HCT116 (cell line): Measurements from ENCODE around the gene FKBP14. TPM values are rescaled to one million over a fixed set of nuclear protein-coding genes. Genes with fewer than 3 reads are reported as not detected.
"Not testable (repeated sequence)": the region's sequence is repeated elsewhere in the genome, so short reads cannot be mapped to it uniquely, and the experiment has no call there.

Source experiments
- ATAC-seq: fragments of 200-7000 bp; cut with Tn5 transposase; 2 replicates; pipeline ENCODE4 v1.9.1; 2020; ENCODE audit warnings: mild to moderate bottlenecking, moderate library complexity
- BruUV-seq: library from RNA; stranded (reverse); fragments of 400-500 nt; replicated peaks from 2 replicates; lab custom pipeline; 2021; lab: Mats Ljungman, UMichigan
- CTCF ChIA-PET: fragments of 300-600 bp; sonication (Branson Sonifier 250); formaldehyde crosslinking; loops from one replicate; lab custom pipeline; 2021; ENCODE audit warnings: antibody characterized with exemption; lab: Charles Lee
- POLR2A ChIA-PET: fragments of 300-600, 350-600 bp; sonication (Branson Sonifier 250); formaldehyde crosslinking; loops from one replicate; lab custom pipeline; 2021; ENCODE audit warnings: antibody characterized with exemption; lab: Charles Lee
- RAD21 ChIA-PET, 2 experiments: fragments of 300-600 bp; sonication (Branson Sonifier 250); formaldehyde crosslinking; loops; one replicate each; lab custom pipeline; 2023; ENCODE audit warnings: low total read pairs in 2 of 2; ENCODE audit not compliant: uncharacterized antibody in 2 of 2, unreplicated experiment in 2 of 2, low non-redundant PET in 1 of 2; lab: Charles Lee
- DNase-seq: peaks from one replicate; pipeline ENCODE4 v3.0.0-alpha.2; 2010; ENCODE audit warnings: low read depth, low spot score
- H2AFZ ChIP-seq: fragments of 200-600 bp; shearing (Covaris generic), sonication (generic); 2 replicates; pipeline ENCODE4 v1.6.1; 2017; ENCODE audit warnings: low read depth, mixed run types, mixed read lengths, antibody characterized with exemption, low read length; ENCODE audit not compliant: poor library complexity, severe bottlenecking
- H3K27ac ChIP-seq: 2 replicates; pipeline ENCODE4 v1.5.1; 2012; ENCODE audit warnings: low read depth, low read length
- H3K27me3 ChIP-seq: fragments of 200-600 bp; sonication (generic); 2 replicates; pipeline ENCODE4 v1.6.1; 2016; ENCODE audit warnings: mixed run types, low read length, mixed read lengths; ENCODE audit not compliant: insufficient read depth
- H3K36me3 ChIP-seq, 2 experiments: fragments of 200-500 bp in 1 of 2; fragments of 200-600 bp in 1 of 2; sonication (Bioruptor generic) in 1 of 2; sonication (generic) in 1 of 2; 2 replicates each; pipeline versions ENCODE4 v1.5.1 to v1.6.1; 2014 to 2016; ENCODE audit warnings: low read length in 2 of 2, inconsistent platforms in 1 of 2, mixed read lengths in 1 of 2, mixed run types in 1 of 2; ENCODE audit not compliant: insufficient read depth in 2 of 2, control insufficient read depth in 1 of 2
- H3K4me1 ChIP-seq, 2 experiments: fragments of 200-600 bp in 1 of 2; sonication (generic) in 1 of 2; 2 replicates each; pipeline versions ENCODE4 v1.5.1 to v1.6.1; 2012 to 2017; ENCODE audit warnings: low read length in 2 of 2, inconsistent platforms in 1 of 2, mild to moderate bottlenecking in 1 of 2, mixed read lengths in 1 of 2, mixed run types in 1 of 2, moderate library complexity in 1 of 2; ENCODE audit not compliant: insufficient read depth in 2 of 2, control insufficient read depth in 1 of 2
- H3K4me2 ChIP-seq: fragments of 200-600 bp; sonication (generic); 2 replicates; pipeline ENCODE4 v1.6.1; 2017; ENCODE audit warnings: mixed run types, low read length, mixed read lengths
- H3K4me3 ChIP-seq, 2 experiments: fragments of 200-600 bp in 1 of 2; sonication (generic) in 1 of 2; replicated peaks in 1 of 2; 2 replicates each; pipeline ENCODE4 v1.5.1; 2011 to 2016; ENCODE audit warnings: low read length in 2 of 2, control low read depth in 1 of 2, low read depth in 1 of 2, mild to moderate bottlenecking in 1 of 2, mixed read lengths in 1 of 2, mixed run types in 1 of 2
- H3K79me2 ChIP-seq: fragments of 200-600 bp; sonication (generic); 2 replicates; pipeline ENCODE4 v1.6.1; 2017; ENCODE audit warnings: mild to moderate bottlenecking, mixed run types, low read length, moderate library complexity, mixed read lengths; ENCODE audit not compliant: insufficient read depth
- H3K9ac ChIP-seq: fragments of 200-600 bp; sonication (generic); 2 replicates; pipeline ENCODE4 v1.6.1; 2016; ENCODE audit warnings: low read length, mixed read lengths
- H3K9me2 ChIP-seq: fragments of 200-600 bp; sonication (generic), shearing (Covaris generic); 2 replicates; pipeline ENCODE4 v1.6.1; 2017; ENCODE audit warnings: mixed run types, mild to moderate bottlenecking, moderate library complexity; ENCODE audit not compliant: insufficient read depth
- H3K9me3 ChIP-seq, 2 experiments: fragments of 200-500 bp in 1 of 2; fragments of 200-600 bp in 1 of 2; sonication (Bioruptor generic) in 1 of 2; sonication (generic) in 1 of 2; 2 replicates each; pipeline ENCODE4 v1.6.1; 2014 to 2017; ENCODE audit warnings: low read length in 2 of 2, mixed read lengths in 2 of 2, inconsistent platforms in 1 of 2, low read depth in 1 of 2, mild to moderate bottlenecking in 1 of 2, mixed run types in 1 of 2, moderate library complexity in 1 of 2; ENCODE audit not compliant: control insufficient read depth in 1 of 2, insufficient read depth in 1 of 2
- H4K20me1 ChIP-seq: fragments of 200-600 bp; sonication (generic), shearing (Covaris generic); 2 replicates; pipeline ENCODE4 v1.6.1; 2017; ENCODE audit warnings: mixed run types, mild to moderate bottlenecking, moderate library complexity; ENCODE audit not compliant: insufficient read depth
- intact Hi-C: fragments of 100-400 bp; cut with micrococcal nuclease; formaldehyde crosslinking; loops from 2 replicates; pipeline ENCODE4 v1.10.0; 2022
- total RNA-seq: library from RNA; stranded (reverse); gene quantifications from one replicate; pipeline ENCODE4 v1.2.1, GENCODE V29; 2021; ENCODE audit not compliant: unreplicated experiment

Gene FKBP14
- total RNA-seq, 1 experiment from 2014 or later, result 13.6 TPM

DNA sequence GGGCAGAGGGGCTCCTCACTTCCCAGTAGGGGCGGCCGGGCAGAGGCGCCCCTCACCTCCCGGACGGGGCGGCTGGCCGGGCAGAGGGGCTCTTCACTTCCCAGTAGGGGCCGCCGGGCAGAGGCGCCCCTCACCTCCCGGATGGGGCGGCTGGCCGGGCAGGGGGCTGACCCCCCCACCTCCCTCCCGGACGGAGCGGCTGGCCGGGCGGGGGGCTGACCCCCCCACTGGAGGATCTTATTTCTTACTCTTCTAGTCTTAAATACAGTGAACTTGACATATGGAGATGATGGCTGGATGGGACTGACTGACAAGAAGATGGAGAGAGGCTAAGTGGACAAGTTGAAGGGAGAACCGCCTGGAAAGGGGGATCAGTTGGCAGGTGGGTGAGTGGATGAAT lies 64.9 kb downstream of the FKBP14 start:
- H3K9me3 ChIP-seq, H3K9ac ChIP-seq, DNase-seq, intact Hi-C loops, POLR2A ChIA-PET, CTCF ChIA-PET, H3K27me3 ChIP-seq, H2AFZ ChIP-seq, H4K20me1 ChIP-seq, H3K4me1 ChIP-seq, H3K36me3 ChIP-seq, H3K9me2 ChIP-seq, H3K4me3 ChIP-seq, H3K27ac ChIP-seq, H3K4me2 ChIP-seq, RAD21 ChIA-PET, ATAC-seq, BruUV-seq: not testable (repeated sequence)
- peaks cover 13% of the 10 kb centered on the region; the same call in 1 of the 2 replicates for H3K79me2 ChIP-seq

Other genes starting within 250 kb of the FKBP14 start
- gene WIPF3, start 220.2 kb downstream of the FKBP14 start, total RNA-seq, result 8.6 TPM
- gene SCRN1, start 36.9 kb downstream of the FKBP14 start, total RNA-seq, result 76.8 TPM
- gene PLEKHA8, start 1.7 kb upstream of the FKBP14 start, total RNA-seq, result 13.6 TPM
- 7.5 TPM for gene MTURN, start 108.3 kb upstream of the FKBP14 start, total RNA-seq